Measurements from ENCODE around the gene GPD2. TPM values are rescaled to one million over a fixed set of nuclear protein-coding genes. Genes with fewer than 3 reads are reported as not detected.

GPD2 gene
- total and polyA plus RNA-seq, 2 of the 4 experiments (the other 2 are of a cell fraction): 20.4 to 100 TPM

GRCh38 chr2:156539086-156539860 is 103.1 kb downstream of the GPD2 start (continued):
- no peak for TF ChIP-seq CTCF (conservative IDR thresholded peaks at IDR 0.05; ENCODE audit: low read depth, low read length)

GRCh38 chr2:156540706-156541105 is 104.5 kb downstream of the GPD2 start:
- H3K4ac ChIP-seq (ENCODE audit: low read depth, low read length): no peak overlapping the region
- H3K14ac ChIP-seq (replicated peaks; ENCODE audit: low read depth, low read length): no peak overlapping the region
- no peak overlapping the region for H2AFZ ChIP-seq (replicated peaks; ENCODE audit: low read length, poor library complexity)
- H3K56ac ChIP-seq (ENCODE audit: extremely low read depth, insufficient read depth, low read length): no peak overlapping the region
- POLR2A ChIA-PET (ENCODE audit: unreplicated experiment): no interaction called here
- BruUV-seq (replicated peaks): no TSS peak
- peaks cover 8% of the 10 kb centered on the region for H3K9me1 ChIP-seq (ENCODE audit: insufficient read depth, low read length)
- H2AK5ac ChIP-seq (ENCODE audit: low read depth, low read length): no peak overlapping the region
- H3K23ac ChIP-seq (ENCODE audit: low read depth, low read length): no peak overlapping the region
- H3K9me3 ChIP-seq (ENCODE audit: control insufficient read depth, insufficient read depth, low read length): no peaks in the 10 kb centered on the region
- no peak for ATAC-seq (ENCODE audit: low read depth)
- no peak overlapping the region for H2BK120ac ChIP-seq (ENCODE audit: low read depth, low read length)
- intact Hi-C loops (cut with micrococcal nuclease) (no loop called here), in situ Hi-C loops (cut with MboI; ENCODE audit: low sequenced_read_pairs) (no loop called here), dilution Hi-C loops (cut with HindIII; ENCODE audit: low sequenced_read_pairs, unreplicated experiment) (no loop called here)
- H4K91ac ChIP-seq (ENCODE audit: insufficient read depth, low read depth, low read length): no peak overlapping the region
- CTCF ChIA-PET: no interaction called here
- H2AK9ac ChIP-seq (replicated peaks; ENCODE audit: low read depth, low read length, poor library complexity): no peak overlapping the region
- peaks cover 5% of the 10 kb centered on the region for H3K4me1 ChIP-seq (ENCODE audit: control insufficient read depth, insufficient read depth, low read length)
- no CpG with 5 or more reads among the region's 1 CpG for WGBS, 2 experiments (ENCODE audit: extremely low coverage in 2 of 2, insufficient read length in 1 of 2)
- no peak overlapping the region for H2BK5ac ChIP-seq (ENCODE audit: low read depth, low read length, poor library complexity, severe bottlenecking)
- no peak overlapping the region for H3K18ac ChIP-seq (ENCODE audit: low read depth, low read length)
- no peak overlapping the region for H4K5ac ChIP-seq (ENCODE audit: low read depth, low read length)
- H3K27me3 ChIP-seq (ENCODE audit: control insufficient read depth, insufficient read depth, low read length): no peaks in the 10 kb centered on the region
- peaks cover 5 to 6% of the 10 kb centered on the region in 2 experiments; a peak in 3 of 4 replicates for H3K79me1 ChIP-seq (ENCODE audit: low read depth in 1 of 2, low read length in 2 of 2)
- H3K4me3 ChIP-seq (ENCODE audit: insufficient read depth, low read depth, low read length): no peak overlapping the region
- no peak overlapping the region for H2BK20ac ChIP-seq (ENCODE audit: low read depth, low read length)
- H3K27ac ChIP-seq (ENCODE audit: insufficient read depth, low read length): no peak overlapping the region
- peak; percentile 4 for DNase-seq
- no peak for TF ChIP-seq MXI1 (IDR thresholded peaks at IDR 0.05; ENCODE audit: borderline replicate concordance, low read depth, low read length)
- no peak for TF ChIP-seq BHLHE40 (IDR thresholded peaks at IDR 0.05; ENCODE audit: low read depth, low read length)
- TF ChIP-seq MAFK (IDR thresholded peaks at IDR 0.05; ENCODE audit: low read depth, low read length): no peak
- no peak for TF ChIP-seq CHD1 (IDR thresholded peaks at IDR 0.05; ENCODE audit: low read depth, low read length)
- TF ChIP-seq RCOR1 (IDR thresholded peaks at IDR 0.05; ENCODE audit: insufficient replicate concordance, low read length): no peak
- no peak for TF ChIP-seq RAD21 (IDR thresholded peaks at IDR 0.05; ENCODE audit: low read length)
- TF ChIP-seq USF2 (IDR thresholded peaks at IDR 0.05; ENCODE audit: low read depth, low read length): no peak
- no peak for TF ChIP-seq RFX5 (IDR thresholded peaks at IDR 0.05; ENCODE audit: low read depth, low read length)
- no peak for TF ChIP-seq SMC3 (IDR thresholded peaks at IDR 0.05; ENCODE audit: low read depth, low read length)
- no peak for TF ChIP-seq NFE2L2 (IDR thresholded peaks at IDR 0.05; ENCODE audit: low read depth, low read length)
- no peak for TF ChIP-seq POLR2A (IDR thresholded peaks at IDR 0.05; ENCODE audit: low read depth, low read length)
- no peak for TF ChIP-seq FOS (IDR thresholded peaks at IDR 0.05; ENCODE audit: low read depth, low read length)
- H3K4me2 ChIP-seq (ENCODE audit: low read depth, low read length): no peak overlapping the region
- H3K36me3 ChIP-seq (ENCODE audit: control insufficient read depth, insufficient read depth, low read length): peaks cover 1% of the 10 kb centered on the region; the same call in 1 of the 2 replicates
- H2BK15ac ChIP-seq (ENCODE audit: low read depth, low read length): no peak overlapping the region
- H3K9ac ChIP-seq (ENCODE audit: low read depth, low read length): no peak overlapping the region
- H4K20me1 ChIP-seq (ENCODE audit: insufficient read depth, low read length): no peaks in the 10 kb centered on the region
- H4K8ac ChIP-seq (ENCODE audit: low read depth in 2 of 2, low read length in 2 of 2): no peak overlapping the region

Measured in IMR-90 (cell line).